GM19395 (cell line): ENCODE data around the gene NSRP1.
"Not testable (repeated sequence)": the region's sequence is repeated elsewhere in the genome, so short reads cannot be mapped to it uniquely, and the experiment has no call there.

Experiments used
- ATAC-seq: cut with Tn5 transposase; IDR thresholded peaks from one replicate; pipeline ENCODE4 v1.9.1; 2021; ENCODE audit warnings: mild to moderate bottlenecking, moderate library complexity; ENCODE audit not compliant: unreplicated experiment

NSRP1 gene

DNA sequence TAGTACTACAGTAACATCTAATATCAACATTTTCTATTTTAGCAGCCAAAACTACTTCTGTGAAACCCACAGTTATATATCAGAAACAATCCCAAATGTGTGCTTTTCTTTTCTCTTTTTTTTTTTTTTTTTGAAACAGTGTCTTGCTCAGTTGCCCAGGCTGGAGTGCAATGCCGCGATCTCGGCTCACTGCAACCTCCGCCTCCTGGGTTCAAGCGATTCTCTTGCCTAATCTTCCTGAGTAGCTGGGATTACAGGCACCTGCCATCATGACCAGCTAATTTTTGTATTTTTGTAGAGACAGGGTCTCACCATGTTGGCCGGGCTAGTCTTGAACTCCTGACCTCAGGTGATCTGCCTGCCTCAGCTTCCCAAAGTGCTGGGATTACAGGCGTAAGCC is 2.0 kb downstream of the NSRP1 start:
- ATAC-seq, result not testable (repeated sequence)

- ATAC-seq, result no peak
Observed at GRCh38 chr17:30124273-30124796, 7.7 kb downstream of the NSRP1 start.

- no peak for ATAC-seq
Observed at GRCh38 chr17:30130121-30130520, 13.5 kb downstream of the NSRP1 start.

- ATAC-seq, result no peak
Observed at GRCh38 chr17:30132615-30133014, 16.0 kb downstream of the NSRP1 start.

DNA sequence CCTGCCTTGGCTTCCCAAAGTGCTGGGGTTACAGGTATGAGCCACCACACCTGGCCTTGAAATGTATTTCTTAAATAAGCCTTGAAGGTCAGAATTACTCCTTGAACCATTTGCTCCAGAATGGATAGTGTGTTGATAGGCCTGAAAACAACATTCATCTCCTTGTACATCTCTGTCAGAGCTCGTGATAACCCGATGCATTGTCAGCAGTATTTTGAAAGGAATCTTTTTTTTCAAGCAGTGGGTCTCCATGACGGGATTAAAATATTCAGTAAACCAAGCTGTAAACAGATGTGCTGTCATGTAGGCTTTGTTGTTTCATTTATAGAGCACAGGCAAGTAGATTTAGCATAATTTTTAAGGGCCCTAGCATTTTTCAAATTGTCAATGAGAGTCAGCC is 16.6 kb downstream of the NSRP1 start:
- ATAC-seq, result no peak

GRCh38 chr17:30134551-30134950 is 17.9 kb downstream of the NSRP1 start:
- ATAC-seq, result no peak

DNA sequence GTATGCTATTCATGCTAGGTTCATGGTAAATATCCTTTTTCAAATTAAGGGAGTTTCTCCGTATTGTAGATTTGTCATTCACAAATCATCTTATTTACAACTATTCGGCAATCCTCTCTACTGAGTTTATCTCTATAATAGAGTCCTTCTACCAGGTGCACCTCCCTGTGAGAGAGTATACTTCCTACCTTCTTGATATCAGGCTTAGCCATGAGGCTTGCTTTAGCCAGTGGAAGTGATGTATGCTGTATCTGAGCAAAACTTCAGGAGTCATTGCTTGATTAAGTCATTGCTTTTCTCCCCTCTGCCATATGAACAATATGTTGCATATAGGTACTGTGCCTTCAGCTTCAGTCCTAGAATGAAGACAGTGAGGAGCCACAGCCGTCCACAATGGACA is 20.5 kb downstream of the NSRP1 start:
- ATAC-seq, result no peak

- ATAC-seq, result not testable (repeated sequence)
Observed at GRCh38 chr17:30147860-30148259, 31.2 kb downstream of the NSRP1 start.

DNA sequence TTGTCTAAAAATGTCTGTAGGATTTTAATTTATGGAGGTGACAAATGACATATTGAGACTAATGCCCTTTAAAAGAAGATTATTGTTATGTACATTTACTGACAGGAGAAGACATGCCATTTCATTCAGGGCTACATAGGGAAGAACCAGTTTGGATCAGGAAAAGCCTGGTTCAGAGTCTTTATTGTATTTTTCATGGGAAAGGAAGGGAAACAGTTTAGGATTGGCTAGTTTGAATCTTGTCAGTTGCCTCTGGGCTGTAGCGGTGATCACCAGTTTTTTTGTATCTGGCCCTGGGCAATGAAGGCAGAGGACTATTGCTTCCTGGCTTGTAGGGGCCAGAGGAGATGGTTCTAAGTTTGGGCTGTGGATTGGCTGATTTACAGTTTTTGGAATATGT is 31.8 kb downstream of the NSRP1 start:
- no peak for ATAC-seq

DNA sequence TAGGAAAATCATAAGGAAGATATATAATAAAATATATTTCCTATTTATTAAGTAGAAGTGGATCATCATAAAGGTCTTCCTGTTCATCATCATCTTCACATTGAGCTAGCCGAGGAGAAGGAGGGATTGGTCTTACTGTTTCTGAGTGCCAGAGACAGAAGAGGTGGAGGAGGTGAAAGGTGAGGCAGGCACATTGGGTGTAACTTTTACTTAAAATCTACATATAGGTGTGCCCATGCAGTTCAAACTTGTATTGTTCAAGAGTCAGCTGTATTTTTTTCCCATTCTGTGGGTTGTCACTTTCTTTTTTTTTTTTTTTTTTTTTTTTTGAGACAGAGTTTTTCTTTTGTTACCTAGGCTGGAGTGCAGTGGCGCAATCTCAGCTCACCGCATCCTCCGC is 34.9 kb downstream of the NSRP1 start:
- no peak for ATAC-seq

DNA sequence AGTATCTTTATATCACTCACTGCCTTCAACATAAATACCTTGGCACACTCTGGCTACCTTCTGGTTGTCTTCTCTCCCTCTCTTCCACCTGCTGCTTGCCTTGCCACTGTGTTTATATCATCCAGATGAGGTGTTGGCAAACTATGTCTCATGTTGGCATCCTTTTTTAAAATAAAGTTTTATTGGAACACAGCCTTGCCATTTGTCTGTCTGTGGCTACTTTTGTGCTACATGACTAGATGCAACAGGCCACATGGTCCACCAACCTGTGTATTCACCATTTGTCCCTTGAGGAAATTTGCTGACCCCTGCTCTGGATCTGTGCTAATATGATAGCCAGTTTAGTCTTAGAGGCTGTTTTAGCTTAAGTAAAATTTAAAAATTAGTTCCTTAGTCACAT is 36.8 kb downstream of the NSRP1 start:
- no peak for ATAC-seq

DNA sequence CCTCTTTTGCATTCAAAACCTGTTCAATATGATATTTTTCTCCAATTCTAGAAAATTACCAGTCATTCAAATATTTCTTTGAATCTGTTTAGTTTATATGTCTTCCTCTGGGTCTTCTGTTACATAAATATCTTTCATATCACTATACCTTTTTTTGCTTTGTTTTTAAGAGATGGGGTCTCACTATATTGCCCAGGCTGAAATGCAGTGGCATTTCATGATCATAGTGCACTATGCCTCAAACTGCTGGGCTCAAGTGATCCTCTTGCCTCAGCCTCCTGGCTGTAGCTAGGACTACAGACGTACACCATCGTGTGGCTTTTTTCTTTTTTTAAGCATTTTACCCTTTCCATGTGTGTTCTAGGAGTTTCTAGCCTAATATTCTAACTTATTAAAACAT is 38.8 kb downstream of the NSRP1 start:
- no peak for ATAC-seq

GRCh38 chr17:30158896-30159625 is 42.4 kb downstream of the NSRP1 start:
- no peak for ATAC-seq

DNA sequence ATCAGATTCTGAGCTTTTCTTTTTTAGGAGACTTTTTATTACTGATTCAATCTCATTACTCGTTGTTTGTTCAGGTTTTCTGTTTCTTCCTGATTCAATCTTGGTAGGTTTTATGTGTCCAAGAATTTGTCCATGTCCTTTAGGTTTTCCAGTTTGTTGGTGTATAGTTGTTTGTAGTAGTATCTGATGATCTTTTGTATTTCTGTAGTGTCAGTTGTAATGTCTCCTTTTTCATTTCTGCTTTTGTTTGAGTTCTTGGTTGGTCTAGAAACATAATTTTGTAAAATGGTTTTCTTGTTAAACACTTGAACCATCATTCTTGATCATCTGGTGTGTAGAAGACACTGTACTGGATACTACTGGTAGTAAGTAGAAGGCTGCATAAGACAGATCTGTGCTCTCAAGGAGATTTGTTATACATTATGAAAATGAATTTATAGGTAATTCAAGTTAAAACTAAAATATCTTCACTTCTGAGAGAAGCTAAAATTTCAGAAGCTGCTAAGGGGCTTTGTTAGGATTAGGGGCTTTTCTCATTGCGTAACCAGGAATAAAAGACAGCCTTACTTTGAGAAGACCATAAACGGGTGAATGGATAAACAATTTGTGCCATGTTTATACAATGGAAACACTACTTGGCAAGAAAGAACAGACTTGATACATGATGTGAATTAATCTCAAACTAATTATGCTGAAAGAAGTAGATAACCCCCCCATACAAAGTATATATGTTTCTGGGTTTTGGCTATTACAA is 44.0 kb downstream of the NSRP1 start:
- no peak for ATAC-seq

- ATAC-seq, result no peak
Observed at GRCh38 chr17:30161601-30162000, 45.0 kb downstream of the NSRP1 start.

- no peak for ATAC-seq
Observed at GRCh38 chr17:30164531-30164930, 47.9 kb downstream of the NSRP1 start.

DNA sequence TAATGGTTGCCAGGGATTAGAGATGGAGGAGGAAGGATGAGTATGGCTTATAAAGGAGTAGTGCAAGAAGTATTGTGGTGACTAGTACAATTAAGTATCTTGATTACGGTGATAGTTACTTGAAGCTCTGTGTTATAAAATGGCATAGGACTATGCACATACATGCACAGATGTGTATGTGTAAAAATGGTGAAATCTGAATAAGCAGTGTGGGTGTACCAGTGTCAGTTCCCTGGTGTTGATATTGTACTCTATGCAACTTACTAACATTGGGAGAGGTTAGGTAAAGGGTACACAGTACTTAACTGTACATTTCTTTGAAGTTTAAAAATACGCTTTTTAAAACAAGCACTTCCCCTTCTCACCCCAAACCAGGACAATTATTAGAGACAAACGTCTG is 48.5 kb downstream of the NSRP1 start:
- no peak for ATAC-seq

- ATAC-seq, result no peak
Observed at GRCh38 chr17:30165960-30166359, 49.3 kb downstream of the NSRP1 start.

DNA sequence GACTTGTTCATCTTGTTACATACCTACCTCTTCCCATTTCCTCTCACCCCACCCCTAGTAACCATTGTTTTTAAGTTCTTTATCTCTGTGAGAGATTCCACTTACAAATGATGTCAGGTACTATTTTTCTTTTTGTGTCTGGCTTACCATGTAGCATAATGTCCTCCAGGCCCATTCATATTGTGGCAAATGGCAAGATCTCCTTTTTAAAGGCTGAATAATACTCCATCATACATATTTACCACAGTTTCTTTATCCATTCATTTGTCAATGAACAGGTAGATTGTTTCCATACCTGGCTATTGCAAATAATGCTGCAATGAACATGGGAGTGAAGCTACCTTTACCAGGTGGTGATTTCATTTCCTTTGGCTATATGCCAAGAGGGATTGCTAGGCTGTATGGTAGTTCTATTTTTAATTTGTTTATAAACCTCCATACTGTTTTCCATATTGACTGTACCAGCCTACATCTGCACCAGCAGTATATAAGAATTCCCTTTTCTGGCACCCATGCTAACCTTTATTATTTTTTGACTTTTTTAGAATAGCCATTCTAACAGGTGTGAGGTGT is 53.9 kb downstream of the NSRP1 start:
- no peak for ATAC-seq

DNA sequence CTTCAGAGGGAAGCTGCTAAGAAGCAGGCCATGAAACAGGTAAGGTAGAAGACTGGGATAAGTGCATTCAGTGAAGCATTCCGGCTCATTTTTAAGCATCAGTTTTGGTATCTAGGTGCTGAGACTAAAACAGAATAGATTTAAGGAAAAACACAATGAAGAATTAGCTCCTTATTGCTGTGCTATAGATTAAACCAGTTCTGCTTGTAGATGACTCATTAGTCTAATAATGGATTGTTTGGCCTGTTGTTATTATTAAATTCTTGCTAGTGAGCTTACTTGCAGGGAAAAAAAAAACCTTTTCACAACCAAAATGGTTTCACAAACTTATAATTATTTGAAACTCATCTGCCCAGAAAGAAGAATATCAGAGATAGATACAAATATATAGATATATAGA is 55.9 kb downstream of the NSRP1 start:
- ATAC-seq, result no peak

DNA sequence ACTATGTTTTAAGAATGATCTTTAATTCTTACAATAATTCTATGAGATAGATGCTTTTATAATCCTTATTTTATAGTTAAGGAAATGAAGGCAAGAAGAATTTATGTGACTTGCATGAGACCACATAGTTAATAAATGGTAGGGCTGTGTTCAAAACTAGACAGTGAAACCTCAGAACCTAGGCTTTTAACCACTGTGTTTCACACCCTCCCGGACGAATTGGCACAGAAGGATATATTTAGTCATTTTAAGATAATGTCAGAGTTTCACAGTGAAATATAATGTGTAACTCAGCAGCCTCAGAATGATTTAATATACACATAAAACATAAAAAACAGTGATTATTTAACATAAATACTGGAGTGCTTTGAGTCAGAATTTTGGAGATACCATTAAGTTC is 57.0 kb downstream of the NSRP1 start:
- peak; percentile 90 for ATAC-seq

DNA sequence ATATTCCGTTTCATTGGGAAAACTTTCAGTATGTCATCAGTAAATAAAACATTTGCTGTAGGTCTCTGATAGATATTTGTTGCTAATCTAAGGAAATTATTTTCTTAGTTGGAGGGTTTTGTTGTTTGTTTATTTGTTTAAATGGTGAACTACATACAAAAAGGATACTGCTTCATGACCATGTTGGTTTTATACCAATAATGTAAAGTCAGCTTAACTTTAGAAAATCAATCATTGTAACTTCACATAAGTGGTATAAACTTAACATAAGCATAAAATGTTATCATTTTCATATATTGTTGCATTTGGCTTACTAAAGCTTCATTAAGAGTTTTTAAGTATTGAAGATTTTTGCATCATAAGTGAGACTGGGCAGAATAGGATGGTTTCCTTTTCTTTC is 57.9 kb downstream of the NSRP1 start:
- no peak for ATAC-seq
